HCT116 (cell line): Measurements from ENCODE around the gene MADCAM1. TPM values are rescaled to one million over a fixed set of nuclear protein-coding genes. Genes with fewer than 3 reads are reported as not detected.

Source experiments
- ATAC-seq: fragments of 200-7000 bp; cut with Tn5 transposase; 2 replicates; pipeline ENCODE4 v1.9.1; 2020; ENCODE audit warnings: mild to moderate bottlenecking, moderate library complexity
- BruUV-seq: library from RNA; stranded (reverse); fragments of 400-500 nt; replicated peaks from 2 replicates; lab custom pipeline; 2021; lab: Mats Ljungman, UMichigan
- CTCF ChIA-PET: fragments of 300-600 bp; sonication (Branson Sonifier 250); formaldehyde crosslinking; loops from one replicate; lab custom pipeline; 2021; ENCODE audit warnings: antibody characterized with exemption; lab: Charles Lee
- POLR2A ChIA-PET: fragments of 300-600, 350-600 bp; sonication (Branson Sonifier 250); formaldehyde crosslinking; loops from one replicate; lab custom pipeline; 2021; ENCODE audit warnings: antibody characterized with exemption; lab: Charles Lee
- RAD21 ChIA-PET, 2 experiments: fragments of 300-600 bp; sonication (Branson Sonifier 250); formaldehyde crosslinking; loops; one replicate each; lab custom pipeline; 2023; ENCODE audit warnings: low total read pairs in 2 of 2; ENCODE audit not compliant: uncharacterized antibody in 2 of 2, unreplicated experiment in 2 of 2, low non-redundant PET in 1 of 2; lab: Charles Lee
- DNase-seq: peaks from one replicate; pipeline ENCODE4 v3.0.0-alpha.2; 2010; ENCODE audit warnings: low read depth, low spot score
- H2AFZ ChIP-seq: fragments of 200-600 bp; shearing (Covaris generic), sonication (generic); 2 replicates; pipeline ENCODE4 v1.6.1; 2017; ENCODE audit warnings: low read depth, mixed run types, mixed read lengths, antibody characterized with exemption, low read length; ENCODE audit not compliant: poor library complexity, severe bottlenecking
- H3K27ac ChIP-seq: 2 replicates; pipeline ENCODE4 v1.5.1; 2012; ENCODE audit warnings: low read depth, low read length
- H3K27me3 ChIP-seq: fragments of 200-600 bp; sonication (generic); 2 replicates; pipeline ENCODE4 v1.6.1; 2016; ENCODE audit warnings: mixed run types, low read length, mixed read lengths; ENCODE audit not compliant: insufficient read depth
- H3K36me3 ChIP-seq, 2 experiments: fragments of 200-500 bp in 1 of 2; fragments of 200-600 bp in 1 of 2; sonication (Bioruptor generic) in 1 of 2; sonication (generic) in 1 of 2; 2 replicates each; pipeline versions ENCODE4 v1.5.1 to v1.6.1; 2014 to 2016; ENCODE audit warnings: low read length in 2 of 2, inconsistent platforms in 1 of 2, mixed read lengths in 1 of 2, mixed run types in 1 of 2; ENCODE audit not compliant: insufficient read depth in 2 of 2, control insufficient read depth in 1 of 2
- H3K4me1 ChIP-seq, 2 experiments: fragments of 200-600 bp in 1 of 2; sonication (generic) in 1 of 2; 2 replicates each; pipeline versions ENCODE4 v1.5.1 to v1.6.1; 2012 to 2017; ENCODE audit warnings: low read length in 2 of 2, inconsistent platforms in 1 of 2, mild to moderate bottlenecking in 1 of 2, mixed read lengths in 1 of 2, mixed run types in 1 of 2, moderate library complexity in 1 of 2; ENCODE audit not compliant: insufficient read depth in 2 of 2, control insufficient read depth in 1 of 2
- H3K4me2 ChIP-seq: fragments of 200-600 bp; sonication (generic); 2 replicates; pipeline ENCODE4 v1.6.1; 2017; ENCODE audit warnings: mixed run types, low read length, mixed read lengths
- H3K4me3 ChIP-seq, 2 experiments: fragments of 200-600 bp in 1 of 2; sonication (generic) in 1 of 2; replicated peaks in 1 of 2; 2 replicates each; pipeline ENCODE4 v1.5.1; 2011 to 2016; ENCODE audit warnings: low read length in 2 of 2, control low read depth in 1 of 2, low read depth in 1 of 2, mild to moderate bottlenecking in 1 of 2, mixed read lengths in 1 of 2, mixed run types in 1 of 2
- H3K79me2 ChIP-seq: fragments of 200-600 bp; sonication (generic); 2 replicates; pipeline ENCODE4 v1.6.1; 2017; ENCODE audit warnings: mild to moderate bottlenecking, mixed run types, low read length, moderate library complexity, mixed read lengths; ENCODE audit not compliant: insufficient read depth
- H3K9ac ChIP-seq: fragments of 200-600 bp; sonication (generic); 2 replicates; pipeline ENCODE4 v1.6.1; 2016; ENCODE audit warnings: low read length, mixed read lengths
- H3K9me2 ChIP-seq: fragments of 200-600 bp; sonication (generic), shearing (Covaris generic); 2 replicates; pipeline ENCODE4 v1.6.1; 2017; ENCODE audit warnings: mixed run types, mild to moderate bottlenecking, moderate library complexity; ENCODE audit not compliant: insufficient read depth
- H3K9me3 ChIP-seq, 2 experiments: fragments of 200-500 bp in 1 of 2; fragments of 200-600 bp in 1 of 2; sonication (Bioruptor generic) in 1 of 2; sonication (generic) in 1 of 2; 2 replicates each; pipeline ENCODE4 v1.6.1; 2014 to 2017; ENCODE audit warnings: low read length in 2 of 2, mixed read lengths in 2 of 2, inconsistent platforms in 1 of 2, low read depth in 1 of 2, mild to moderate bottlenecking in 1 of 2, mixed run types in 1 of 2, moderate library complexity in 1 of 2; ENCODE audit not compliant: control insufficient read depth in 1 of 2, insufficient read depth in 1 of 2
- H4K20me1 ChIP-seq: fragments of 200-600 bp; sonication (generic), shearing (Covaris generic); 2 replicates; pipeline ENCODE4 v1.6.1; 2017; ENCODE audit warnings: mixed run types, mild to moderate bottlenecking, moderate library complexity; ENCODE audit not compliant: insufficient read depth
- CBX3 ChIP-seq: IDR thresholded peaks from 2 replicates; pipeline ENCODE4 v1.6.1; 2012; ENCODE audit warnings: low read depth
- CEBPB ChIP-seq: IDR thresholded peaks from 2 replicates; pipeline ENCODE4 v1.6.1; 2012; ENCODE audit warnings: low read depth
- ELF1 ChIP-seq: IDR thresholded peaks from 2 replicates; pipeline ENCODE4 v1.6.1; 2012; ENCODE audit warnings: low read depth, borderline replicate concordance
- EZH2 ChIP-seq: fragments of 200-600 bp; sonication (generic); IDR thresholded peaks from 2 replicates; pipeline ENCODE4 v1.6.1; 2017; ENCODE audit warnings: antibody characterized with exemption, mixed run types
- EZH2phosphoT487 ChIP-seq: fragments of 200-600 bp; IDR thresholded peaks from 2 replicates; pipeline ENCODE4 v1.6.1; 2018; ENCODE audit warnings: antibody characterized with exemption, borderline replicate concordance
- FOSL1 ChIP-seq: IDR thresholded peaks from 2 replicates; pipeline ENCODE4 v1.6.1; 2012; ENCODE audit warnings: low read depth
- SP1 ChIP-seq: IDR thresholded peaks from 2 replicates; pipeline ENCODE4 v1.6.1; 2012; ENCODE audit warnings: low read depth
- SRF ChIP-seq: IDR thresholded peaks from 2 replicates; pipeline ENCODE4 v1.6.1; 2012; ENCODE audit warnings: low read depth
- TCF7L2 ChIP-seq: IDR thresholded peaks from 2 replicates; pipeline ENCODE4 v1.7.0; 2011; ENCODE audit warnings: borderline replicate concordance, inconsistent platforms; ENCODE audit not compliant: insufficient read depth, insufficient read length; ENCODE audit errors: extremely low read depth
- ZFX ChIP-seq: fragments of 450-650 bp; IDR thresholded peaks from 2 replicates; pipeline ENCODE4 v1.6.1; 2017
- ZNF274 ChIP-seq: fragments of 200-500 bp; sonication (Bioruptor generic); IDR thresholded peaks from 2 replicates; pipeline ENCODE4 v1.6.1; 2014; ENCODE audit warnings: mild to moderate bottlenecking, low read depth, low read length, inconsistent platforms
- intact Hi-C: fragments of 100-400 bp; cut with micrococcal nuclease; formaldehyde crosslinking; loops from 2 replicates; pipeline ENCODE4 v1.10.0; 2022
- total RNA-seq: library from RNA; stranded (reverse); gene quantifications from one replicate; pipeline ENCODE4 v1.2.1, GENCODE V29; 2021; ENCODE audit not compliant: unreplicated experiment
- TF ChIP-seq, protein P1 (sequence below): IDR thresholded peaks from 2 replicates; pipeline ENCODE4 v1.6.1; 2012

Gene MADCAM1
- total RNA-seq, 1 experiment from 2014 or later = 0.57 TPM

DNA sequence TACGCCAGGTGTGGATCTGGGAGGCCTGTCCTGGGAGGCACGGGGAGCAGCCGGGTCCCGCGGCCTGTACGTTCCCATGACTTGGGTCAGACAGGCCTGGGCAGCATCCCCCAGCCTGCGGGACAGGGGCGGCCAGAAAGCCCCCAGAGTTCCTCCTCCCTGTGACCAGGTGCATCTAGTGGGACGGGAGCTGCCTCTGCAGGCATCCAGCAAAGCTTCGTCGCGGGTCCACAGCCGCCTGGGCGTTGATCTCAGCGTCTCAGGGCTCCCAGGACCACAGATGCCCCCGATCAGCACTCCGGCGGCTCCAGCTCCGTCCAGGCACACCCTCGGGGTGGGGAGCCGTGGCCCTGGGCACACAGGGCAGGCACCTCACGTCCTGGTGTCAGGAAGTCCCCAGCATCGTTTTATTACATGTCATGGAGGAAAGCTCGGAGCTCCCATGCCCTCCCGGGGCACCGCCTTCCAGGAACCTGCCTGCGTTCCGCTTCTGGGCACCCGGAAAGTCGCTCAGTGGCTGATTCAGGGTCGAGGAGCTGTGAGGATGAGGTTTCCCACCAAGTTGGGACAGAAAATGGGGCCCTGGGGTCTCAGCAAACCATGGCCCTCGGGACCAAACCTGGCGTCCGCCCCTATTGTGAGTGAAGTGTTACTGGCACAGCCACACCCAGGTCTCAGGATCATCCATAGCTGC is 46.0 kb downstream of the MADCAM1 start:
- Histone ChIP-seq H3K27ac (no peak overlapping the region), H3K36me3 (peaks cover 12% of the 10 kb centered on the region in 2 experiments; a peak in 3 of 4 replicates), H3K9me3 (no peaks in the 10 kb centered on the region), H3K4me3 (no peak overlapping the region), H2AFZ (no peak overlapping the region), H4K20me1 (no peaks in the 10 kb centered on the region), H3K9me2 (no peaks in the 10 kb centered on the region), H3K79me2 (peaks cover 3% of the 10 kb centered on the region; the same call in 1 of the 2 replicates), H3K27me3 (no peaks in the 10 kb centered on the region), H3K4me1 (peaks cover 0 to 10% of the 10 kb centered on the region in 2 experiments; a peak in 1 of 4 replicates), H3K4me2 (no peak overlapping the region), H3K9ac (no peak overlapping the region)
- no TSS peak for BruUV-seq
- TF ChIP-seq ZNF274 (no peak), FOSL1 (no peak), ELF1 (no peak), ZFX (no peak), EZH2phosphoT487 (no peak), SP1 (no peak), TCF7L2 (no peak)
- TF ChIP-seq, protein P1, sequence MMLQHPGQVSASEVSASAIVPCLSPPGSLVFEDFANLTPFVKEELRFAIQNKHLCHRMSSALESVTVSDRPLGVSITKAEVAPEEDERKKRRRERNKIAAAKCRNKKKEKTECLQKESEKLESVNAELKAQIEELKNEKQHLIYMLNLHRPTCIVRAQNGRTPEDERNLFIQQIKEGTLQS = no peak
- no peak for DNase-seq
- no peak for ATAC-seq
- CTCF ChIA-PET = no interaction called here
- POLR2A ChIA-PET = interaction anchor here (1.7 kb wide), 1 partner anchor 10 kb away, joined by 5 read pairs; no protein-coding TSS in a partner anchor
- intact Hi-C loops = no loop called here
- RAD21 ChIA-PET = no interaction called here

DNA sequence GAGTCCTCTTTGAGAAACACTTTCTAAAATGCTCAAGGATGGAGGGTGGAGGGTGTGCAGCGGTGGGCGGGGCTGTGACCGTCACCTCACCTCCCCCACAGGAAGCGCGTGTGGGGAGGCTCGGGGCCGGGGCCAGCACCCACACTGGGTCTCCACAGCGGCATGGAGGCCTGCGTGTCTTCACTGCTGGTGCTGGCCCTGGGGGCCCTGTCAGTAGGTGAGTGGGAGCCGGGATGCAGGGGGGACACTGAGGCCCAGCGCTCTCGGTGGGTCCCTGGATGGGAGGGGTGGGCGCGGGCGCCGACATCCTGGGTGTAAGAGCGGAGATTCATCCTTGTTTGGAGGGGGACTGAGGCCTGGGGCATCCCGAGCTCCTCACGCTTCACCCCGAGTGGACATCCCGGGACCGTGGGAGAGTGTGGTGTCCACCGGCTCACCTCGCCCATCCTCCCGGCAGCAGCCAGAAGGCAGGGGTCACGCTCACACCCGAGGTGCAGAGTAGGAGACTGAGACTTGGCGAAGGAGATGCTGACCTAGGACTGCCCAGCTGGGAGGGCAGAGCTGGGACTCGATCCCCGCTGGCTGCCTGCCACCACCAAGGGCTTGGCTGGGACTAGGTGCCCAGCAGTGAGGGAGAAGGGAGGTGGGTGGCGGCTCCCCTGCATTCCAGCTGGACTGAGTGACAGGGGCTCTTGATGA is 47.8 kb downstream of the MADCAM1 start, which contains the start of gene GZMM:
Gene GZMM (plus strand): TSS at position 144 of the 699 bp plus-strand sequence. CDS start 19 bp downstream, at position 163.
- BruUV-seq = no TSS peak
- peaks cover 0 to 10% of the 10 kb centered on the region in 2 experiments; a peak in 1 of 4 replicates for H3K4me1 ChIP-seq
- TF ChIP-seq EZH2 (no peak), FOSL1 (no peak), SRF (no peak), CBX3 (no peak), CEBPB (no peak), ELF1 (no peak)
- H3K9me2 ChIP-seq = no peaks in the 10 kb centered on the region
- no peaks in the 10 kb centered on the region for H4K20me1 ChIP-seq
- H3K9me3 ChIP-seq = no peaks in the 10 kb centered on the region
- no peak for DNase-seq
- peaks cover 4 to 5% of the 10 kb centered on the region in 2 experiments; a peak in 2 of 4 replicates for H3K36me3 ChIP-seq
- H3K27ac ChIP-seq = no peak within 1 kb of the TSS
- ChIA-PET CTCF (no interaction called here), POLR2A (no interaction called here), RAD21 (no interaction called here)
- intact Hi-C loops = no loop called here
- peak; percentile 23 for ATAC-seq
- H3K9ac ChIP-seq = no peak within 1 kb of the TSS
- no peaks in the 10 kb centered on the region for H3K79me2 ChIP-seq
- H3K4me2 ChIP-seq = no peak within 1 kb of the TSS
- no peak within 1 kb of the TSS for H3K4me3 ChIP-seq
- H2AFZ ChIP-seq = no peak within 1 kb of the TSS
- no peaks in the 10 kb centered on the region for H3K27me3 ChIP-seq
